Measurements from ENCODE around the gene MERTK.

- no peak for TF ChIP-seq CTCF (CRISPR knock-in tag; IDR thresholded peaks at IDR 0.05)
- TF ChIP-seq MAFK (conservative IDR thresholded peaks at IDR 0.05 in 1 of 2, IDR thresholded peaks at IDR 0.05 in 1 of 2; ENCODE audit: low read length in 2 of 2): no peak
- TF ChIP-seq YY1 (IDR thresholded peaks at IDR 0.05; ENCODE audit: insufficient read depth, insufficient replicate concordance, low read depth, low read length): no peak
- TF ChIP-seq POLR2A (IDR thresholded peaks at IDR 0.05; ENCODE audit: insufficient read depth in 1 of 2, low read depth in 2 of 2, low read length in 2 of 2): no peak
- TF ChIP-seq SIN3B (IDR thresholded peaks at IDR 0.05; ENCODE audit: low read length): no peak
- TF ChIP-seq NFYB (CRISPR knock-in tag; IDR thresholded peaks at IDR 0.05): no peak
- TF ChIP-seq STAT5B (CRISPR knock-in tag; IDR thresholded peaks at IDR 0.05): no peak
- no peak for TF ChIP-seq MED1 (CRISPR knock-in tag; IDR thresholded peaks at IDR 0.05)
- TF ChIP-seq BCL6 (CRISPR knock-in tag; IDR thresholded peaks at IDR 0.05): no peak
- no peak for TF ChIP-seq RAD21 (CRISPR knock-in tag; IDR thresholded peaks at IDR 0.05)
- TF ChIP-seq FOXM1 (CRISPR knock-in tag; IDR thresholded peaks at IDR 0.05): no peak
- no peak for TF ChIP-seq ZNF770 (CRISPR knock-in tag; IDR thresholded peaks at IDR 0.05)
- no peak for TF ChIP-seq CEBPB (IDR thresholded peaks at IDR 0.05; ENCODE audit: borderline replicate concordance, low read depth, low read length)
Observed at GRCh38 chr2:111917106-111917505, 18.7 kb downstream of the MERTK start.
